Stimulated activated CD4-positive, alpha-beta T cell treated with anti-CD3 and anti-CD28 coated beads, Interleukin-4, amount 100 ng/mL, for 48 hours (primary cell): ENCODE results near the gene JADE2.

ENCODE experiments used
- DNase-seq, 2 donors: peaks; one replicate each; pipeline ENCODE4 v3.0.0-alpha.2; 2020; ENCODE audit warnings: low read depth in 2 of 2

JADE2 gene

DNA sequence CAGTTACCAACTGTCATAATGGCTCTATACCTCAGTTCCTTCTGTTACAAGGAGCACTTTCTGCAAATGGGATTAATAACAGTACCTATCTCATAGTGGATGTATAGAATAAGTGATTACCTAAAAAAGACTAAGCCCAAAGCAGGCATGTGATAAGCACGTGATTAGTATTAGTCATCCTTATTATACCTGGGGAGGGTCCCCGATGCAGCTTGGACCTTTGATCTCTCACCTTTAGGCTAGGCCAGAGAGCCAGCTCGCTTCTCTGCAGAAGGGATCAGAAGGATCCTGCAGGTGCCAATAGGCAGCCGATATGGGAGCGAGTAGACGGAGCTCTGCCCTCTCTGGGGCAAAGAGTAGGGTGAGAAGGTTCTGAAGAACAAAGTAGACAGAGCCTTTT lies 4.0 kb downstream of the JADE2 start:
- no peak for DNase-seq

- DNase-seq: no peak
Observed at GRCh38 chr5:134530301-134531077, 5.0 kb downstream of the JADE2 start.

- DNase-seq: no peak
Observed at GRCh38 chr5:134533115-134533815, 7.8 kb downstream of the JADE2 start.

DNA sequence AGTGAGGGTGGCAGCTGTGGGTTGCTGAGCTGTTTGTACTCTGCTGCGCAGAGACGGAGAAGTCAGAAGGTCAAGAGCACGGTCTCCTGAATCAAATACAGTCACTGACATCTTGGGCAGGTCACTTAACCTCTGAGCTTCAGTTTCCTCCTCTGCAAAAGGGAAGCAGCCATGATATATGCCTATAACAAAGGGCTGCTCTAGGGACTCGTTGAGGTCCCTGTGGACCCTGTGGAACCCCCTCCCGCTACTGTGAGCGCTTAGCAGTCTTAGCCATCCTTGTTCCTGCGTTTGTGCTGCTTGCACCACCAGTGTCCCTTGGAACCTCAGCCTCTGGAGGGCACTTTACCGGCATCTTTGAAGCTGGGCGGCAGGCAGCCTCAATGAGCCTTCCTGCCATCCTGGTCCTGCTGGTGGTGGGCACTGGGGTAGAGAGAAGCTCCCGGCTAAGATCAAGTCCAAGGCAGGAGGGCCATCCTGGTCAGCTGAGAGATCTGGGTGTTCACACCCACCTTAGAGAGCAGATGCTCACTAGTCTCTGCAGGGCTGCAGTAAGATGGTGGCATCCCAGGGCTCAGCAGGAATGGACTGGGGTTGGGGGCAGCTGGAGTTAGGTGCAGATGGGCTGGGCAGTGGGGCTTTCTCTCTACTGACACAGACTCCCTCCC lies 8.7 kb downstream of the JADE2 start:
- DNase-seq: no peak

DNA sequence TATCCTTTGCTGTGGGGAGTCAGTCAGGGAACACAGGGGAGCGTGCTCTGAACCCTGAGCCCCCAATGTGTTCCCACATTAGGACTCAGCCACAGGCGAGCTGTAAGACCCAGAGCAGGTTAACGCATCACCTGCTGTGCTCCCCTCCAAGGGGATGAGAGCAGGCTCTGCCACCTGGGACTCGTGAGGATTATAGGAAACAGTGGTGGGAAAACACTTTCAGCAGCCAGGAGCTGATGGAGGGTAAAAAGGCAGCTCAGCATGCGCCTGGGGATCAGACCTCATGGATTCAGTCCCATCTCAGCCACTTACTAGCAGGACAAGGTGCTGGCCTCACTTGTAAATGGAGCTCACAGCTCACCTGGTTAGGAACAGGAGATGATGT lies 9.2 kb downstream of the JADE2 start:
- DNase-seq: no peak

- no peak for DNase-seq
Observed at GRCh38 chr5:134536876-134537275, 11.4 kb downstream of the JADE2 start.

- DNase-seq: no peak
Observed at GRCh38 chr5:134537297-134537696, 11.8 kb downstream of the JADE2 start.

DNA sequence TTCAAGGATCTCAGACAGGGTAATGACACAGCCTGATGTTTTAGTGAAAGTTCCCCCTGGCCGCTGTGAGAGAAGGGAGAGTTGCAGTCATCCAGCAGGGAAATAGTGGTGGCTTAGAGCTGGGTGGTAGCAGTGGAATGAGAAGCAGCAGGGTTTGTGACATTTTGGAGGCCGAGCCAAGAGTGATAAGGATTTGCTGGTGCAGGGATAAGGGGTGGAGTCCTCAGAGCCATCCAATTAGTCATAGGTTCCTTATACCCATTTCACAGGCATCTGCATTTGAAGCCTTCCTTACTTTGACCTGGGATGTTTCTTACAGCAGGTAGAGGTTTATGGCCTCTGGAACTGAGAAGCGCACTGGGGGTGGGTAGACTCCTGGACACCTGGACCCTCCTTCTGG lies 12.8 kb downstream of the JADE2 start:
- no peak for DNase-seq

DNA sequence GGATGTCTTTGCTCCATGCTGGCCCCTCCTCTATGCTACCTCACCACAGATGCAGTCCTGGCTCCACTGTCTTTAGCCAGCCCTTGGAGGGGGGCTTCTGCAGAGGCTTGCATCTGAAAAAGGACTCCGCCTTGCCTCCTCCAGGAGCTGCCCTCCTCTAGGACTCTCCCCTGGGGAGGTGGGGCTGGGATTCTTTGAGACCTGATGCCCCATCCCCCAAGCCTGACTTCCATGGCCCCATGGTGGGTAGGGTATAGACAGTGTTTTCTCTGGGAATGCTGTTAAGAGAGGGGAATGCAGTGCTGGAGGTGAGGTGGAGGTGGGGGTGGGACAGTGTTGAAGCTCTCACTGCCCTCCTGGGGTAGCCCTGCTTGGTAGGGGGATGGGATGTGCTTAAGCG lies 14.3 kb downstream of the JADE2 start:
- DNase-seq: no peak

DNA sequence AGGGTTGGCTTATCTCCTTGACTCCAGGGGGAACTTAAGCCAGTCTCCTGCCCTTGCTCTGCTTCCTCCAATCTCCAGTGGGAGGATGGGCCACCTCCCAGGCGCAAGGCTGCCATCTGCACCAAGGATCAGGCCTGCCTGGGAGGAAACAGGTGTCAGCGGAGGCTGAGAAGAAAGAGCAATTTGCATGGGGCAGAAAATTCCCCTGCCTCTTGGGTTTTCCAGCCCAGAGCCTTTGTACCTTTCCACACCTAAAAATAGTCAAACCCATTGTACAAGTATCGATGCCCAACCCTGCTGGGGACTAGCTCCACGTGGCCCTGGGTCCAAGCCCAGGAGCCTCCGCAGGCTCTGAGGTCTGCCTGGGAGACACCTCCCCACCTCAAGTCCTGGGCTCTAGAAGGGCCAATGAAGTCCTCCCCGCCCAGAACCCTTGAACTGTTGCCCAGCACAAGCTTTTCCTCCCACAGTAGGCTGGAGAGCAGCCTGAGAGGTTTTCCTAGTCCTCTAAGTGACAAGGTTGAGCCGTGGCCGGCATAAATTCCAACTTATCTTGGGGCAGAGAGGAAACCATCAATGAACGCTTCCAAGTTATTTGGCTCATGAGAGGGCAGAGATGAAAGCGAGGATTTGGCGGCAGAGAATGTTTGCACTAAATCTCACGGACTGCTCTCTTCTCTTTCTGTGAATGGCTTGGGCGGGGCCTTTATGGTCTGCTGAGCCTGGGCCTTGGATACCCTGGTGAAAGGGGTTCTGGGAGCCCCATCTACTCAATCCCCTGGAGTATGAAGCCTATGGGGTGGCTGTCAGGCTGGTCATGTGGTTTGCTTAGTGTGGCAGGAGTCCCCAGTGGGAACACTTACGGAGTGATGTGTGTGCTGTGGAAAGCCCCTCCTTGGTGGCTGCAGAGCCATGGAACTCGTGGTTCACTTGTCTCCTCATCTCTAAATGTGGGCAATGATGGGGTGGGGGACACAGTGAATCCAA lies 15.6 kb downstream of the JADE2 start:
- no peak for DNase-seq

- DNase-seq: no peak
Observed at GRCh38 chr5:134541736-134542376, 16.4 kb downstream of the JADE2 start.

GRCh38 chr5:134543820-134544614 lies 18.5 kb downstream of the JADE2 start:
- no peak for DNase-seq

GRCh38 chr5:134545070-134545868 lies 19.8 kb downstream of the JADE2 start:
- DNase-seq: no peak

- DNase-seq: no peak
Observed at GRCh38 chr5:134547066-134547465, 21.6 kb downstream of the JADE2 start.

- DNase-seq: no peak
Observed at GRCh38 chr5:134547579-134547978, 22.1 kb downstream of the JADE2 start.

- no peak for DNase-seq
Observed at GRCh38 chr5:134547999-134548658, 22.7 kb downstream of the JADE2 start.

GRCh38 chr5:134549714-134550113 lies 24.2 kb downstream of the JADE2 start:
- DNase-seq: no peak

GRCh38 chr5:134550271-134551214 lies 25.1 kb downstream of the JADE2 start:
- DNase-seq: no peak
